Loucy (cell line): ENCODE measurements around the gene CD276.

ENCODE experiments used
- H2AFZ ChIP-seq: fragments of 200-600 bp; sonication (generic); 2 replicates; pipeline ENCODE4 v1.6.0; 2016; ENCODE audit warnings: antibody characterized with exemption, mild to moderate bottlenecking, low read length, moderate library complexity
- H3F3A ChIP-seq: fragments of 200-600 bp; 2 replicates; pipeline ENCODE4 v1.6.0; 2016; ENCODE audit warnings: antibody characterized with exemption, low read depth, mild to moderate bottlenecking
- H3K27me3 ChIP-seq: fragments of 200-600 bp; sonication (generic); 2 replicates; pipeline ENCODE4 v1.6.1; 2014; ENCODE audit warnings: low read length, mild to moderate bottlenecking; ENCODE audit not compliant: insufficient read depth, poor library complexity, severe bottlenecking
- H3K36me3 ChIP-seq: fragments of 200-600 bp; sonication (generic); 2 replicates; pipeline ENCODE4 v1.6.1; 2016; ENCODE audit warnings: low read length; ENCODE audit not compliant: insufficient read depth
- H3K4me1 ChIP-seq: fragments of 200-600 bp; sonication (generic); 2 replicates; pipeline ENCODE4 v1.5.1; 2014; ENCODE audit warnings: low read length, mild to moderate bottlenecking; ENCODE audit not compliant: insufficient read depth, poor library complexity, severe bottlenecking
- H3K4me2 ChIP-seq: fragments of 200-600 bp; sonication (generic); 2 replicates; pipeline ENCODE4 v1.6.0; 2014; ENCODE audit warnings: antibody characterized with exemption, low read length, low read depth, mild to moderate bottlenecking; ENCODE audit not compliant: poor library complexity, severe bottlenecking
- H3K4me3 ChIP-seq: fragments of 200-600 bp; sonication (generic); 2 replicates; pipeline ENCODE4 v1.5.1; 2014; ENCODE audit warnings: low read length, mild to moderate bottlenecking, mixed read lengths; ENCODE audit not compliant: poor library complexity, severe bottlenecking
- H3K79me2 ChIP-seq: fragments of 200-600 bp; sonication (generic); 2 replicates; pipeline ENCODE4 v1.6.1; 2014; ENCODE audit warnings: low read length; ENCODE audit not compliant: insufficient read depth
- H3K9ac ChIP-seq: fragments of 200-600 bp; sonication (generic); 2 replicates; pipeline ENCODE4 v1.6.0; 2014; ENCODE audit warnings: mild to moderate bottlenecking, low read depth, low read length, moderate library complexity; ENCODE audit not compliant: poor library complexity, severe bottlenecking
- H3K9me2 ChIP-seq: fragments of 200-600 bp; sonication (generic); replicated peaks from 2 replicates; pipeline ENCODE4 v1.6.1; 2016; ENCODE audit warnings: low read depth, low read length, mixed read lengths
- H3K9me3 ChIP-seq: fragments of 200-600 bp; sonication (generic); 2 replicates; pipeline ENCODE4 v1.6.1; 2014; ENCODE audit warnings: mild to moderate bottlenecking, antibody characterized with exemption, low read length, low read depth; ENCODE audit not compliant: insufficient read depth
- H4K20me1 ChIP-seq: fragments of 200-600 bp; sonication (generic); 2 replicates; pipeline ENCODE4 v1.6.0; 2014; ENCODE audit warnings: antibody characterized with exemption, low read length, mild to moderate bottlenecking; ENCODE audit not compliant: insufficient read depth, poor library complexity, severe bottlenecking
- EZH2phosphoT487 ChIP-seq: fragments of 200-600 bp; IDR thresholded peaks from 2 replicates; pipeline ENCODE4 v1.6.1; 2018; ENCODE audit warnings: antibody characterized with exemption, mild to moderate bottlenecking, moderate library complexity, borderline replicate concordance
- TF ChIP-seq, protein P1 (sequence below): fragments of 200-600 bp; sonication (generic); conservative IDR thresholded peaks from 2 replicates; pipeline ENCODE4 v1.5.1; 2014; ENCODE audit warnings: mild to moderate bottlenecking, antibody characterized with exemption, low read length

The CD276 gene

DNA sequence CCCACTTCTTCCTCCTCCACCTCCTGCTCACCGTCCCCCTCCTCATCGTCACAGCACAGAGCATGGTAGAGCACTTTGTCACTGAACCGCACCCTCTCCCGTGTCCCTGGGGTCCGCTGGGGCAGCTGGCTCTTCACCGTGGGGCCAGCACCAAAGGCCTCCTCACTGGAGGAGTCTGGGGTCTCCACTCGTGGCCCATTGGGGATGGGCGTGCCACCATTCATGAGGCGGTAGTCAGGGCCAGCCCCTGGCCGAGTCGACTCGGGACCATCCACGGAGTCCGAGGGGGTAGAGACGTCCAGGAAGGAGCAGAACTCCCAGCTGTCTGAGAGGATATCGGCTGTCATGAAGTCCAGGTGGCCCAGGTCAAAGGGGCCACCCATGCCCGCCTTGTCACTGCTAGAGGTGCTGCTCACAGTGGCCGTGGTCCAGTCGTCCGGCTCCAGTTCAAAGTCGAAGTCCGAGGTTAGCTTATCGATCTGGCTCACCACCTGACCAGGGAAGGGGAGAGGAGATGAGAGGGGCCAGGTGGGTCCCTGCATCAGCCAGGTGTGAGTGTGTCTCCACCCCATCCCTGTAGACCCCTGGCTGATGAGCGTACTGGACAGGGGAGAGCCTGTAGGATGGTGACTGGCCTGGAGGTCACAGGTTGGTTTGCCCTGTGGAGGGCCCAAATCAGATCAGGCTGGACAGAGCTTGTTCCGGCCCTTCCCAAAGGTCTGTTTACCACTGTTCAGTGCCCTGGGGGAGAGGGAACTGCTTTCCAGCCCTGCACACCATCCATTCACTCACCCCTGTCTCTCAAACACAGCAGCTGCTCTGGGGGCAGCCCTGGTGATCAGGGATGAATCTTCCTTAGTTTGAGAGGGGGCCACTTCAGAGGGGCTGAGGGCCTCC, 56.2 kb downstream of the CD276 start:
- no peak overlapping the region for H3K4me2 ChIP-seq
- no peaks in the 10 kb centered on the region for H4K20me1 ChIP-seq
- no peak overlapping the region for H3K9ac ChIP-seq
- H3F3A ChIP-seq, result no peaks in the 10 kb centered on the region
- no peaks in the 10 kb centered on the region for H3K4me1 ChIP-seq
- H3K4me3 ChIP-seq, result no peak overlapping the region
- no peaks in the 10 kb centered on the region for H3K27me3 ChIP-seq
- H2AFZ ChIP-seq, result no peak overlapping the region
- no peaks in the 10 kb centered on the region for H3K36me3 ChIP-seq
- no peaks in the 10 kb centered on the region for H3K79me2 ChIP-seq
- H3K9me3 ChIP-seq, result no peaks in the 10 kb centered on the region
- H3K9me2 ChIP-seq, result no peaks in the 10 kb centered on the region
- no peak for TF ChIP-seq EZH2phosphoT487
- TF ChIP-seq, protein P1, sequence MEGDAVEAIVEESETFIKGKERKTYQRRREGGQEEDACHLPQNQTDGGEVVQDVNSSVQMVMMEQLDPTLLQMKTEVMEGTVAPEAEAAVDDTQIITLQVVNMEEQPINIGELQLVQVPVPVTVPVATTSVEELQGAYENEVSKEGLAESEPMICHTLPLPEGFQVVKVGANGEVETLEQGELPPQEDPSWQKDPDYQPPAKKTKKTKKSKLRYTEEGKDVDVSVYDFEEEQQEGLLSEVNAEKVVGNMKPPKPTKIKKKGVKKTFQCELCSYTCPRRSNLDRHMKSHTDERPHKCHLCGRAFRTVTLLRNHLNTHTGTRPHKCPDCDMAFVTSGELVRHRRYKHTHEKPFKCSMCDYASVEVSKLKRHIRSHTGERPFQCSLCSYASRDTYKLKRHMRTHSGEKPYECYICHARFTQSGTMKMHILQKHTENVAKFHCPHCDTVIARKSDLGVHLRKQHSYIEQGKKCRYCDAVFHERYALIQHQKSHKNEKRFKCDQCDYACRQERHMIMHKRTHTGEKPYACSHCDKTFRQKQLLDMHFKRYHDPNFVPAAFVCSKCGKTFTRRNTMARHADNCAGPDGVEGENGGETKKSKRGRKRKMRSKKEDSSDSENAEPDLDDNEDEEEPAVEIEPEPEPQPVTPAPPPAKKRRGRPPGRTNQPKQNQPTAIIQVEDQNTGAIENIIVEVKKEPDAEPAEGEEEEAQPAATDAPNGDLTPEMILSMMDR, result no peak

DNA sequence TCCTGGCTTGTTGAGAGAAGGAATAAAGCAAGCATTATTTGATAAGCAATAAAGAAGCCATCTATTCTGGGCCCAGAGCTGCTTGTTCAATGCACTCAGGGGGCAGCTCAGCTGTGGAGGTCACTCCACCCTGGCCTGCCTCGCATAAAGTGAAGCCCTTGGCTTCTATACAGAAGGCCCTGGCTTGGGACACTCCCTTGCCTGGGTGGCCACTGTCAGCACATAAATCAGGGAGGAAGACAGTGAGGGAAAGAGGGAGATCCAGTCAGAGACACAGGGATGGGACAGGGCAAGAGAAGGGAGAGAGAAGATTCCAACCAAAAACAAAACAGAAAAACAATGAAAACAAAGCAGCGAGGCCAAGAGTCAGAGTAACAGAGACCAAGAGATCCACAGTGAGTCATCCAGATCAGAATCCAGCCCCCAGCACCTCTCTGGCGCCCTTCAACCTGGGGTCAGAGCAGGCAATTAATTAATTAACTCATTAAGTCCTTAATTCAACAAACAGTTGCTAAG, 57.2 kb downstream of the CD276 start:
- Histone ChIP-seq H3K79me2 (no peaks in the 10 kb centered on the region), H3K9me3 (no peaks in the 10 kb centered on the region), H3K27me3 (no peaks in the 10 kb centered on the region), H3K4me3 (no peak overlapping the region), H3K4me1 (no peaks in the 10 kb centered on the region), H3K9ac (no peak overlapping the region), H3K4me2 (no peak overlapping the region), H2AFZ (no peak overlapping the region), H3F3A (no peaks in the 10 kb centered on the region), H3K9me2 (no peaks in the 10 kb centered on the region), H3K36me3 (no peaks in the 10 kb centered on the region), H4K20me1 (no peaks in the 10 kb centered on the region)
- TF ChIP-seq, protein P1, result no peak
- TF ChIP-seq EZH2phosphoT487, result no peak

DNA sequence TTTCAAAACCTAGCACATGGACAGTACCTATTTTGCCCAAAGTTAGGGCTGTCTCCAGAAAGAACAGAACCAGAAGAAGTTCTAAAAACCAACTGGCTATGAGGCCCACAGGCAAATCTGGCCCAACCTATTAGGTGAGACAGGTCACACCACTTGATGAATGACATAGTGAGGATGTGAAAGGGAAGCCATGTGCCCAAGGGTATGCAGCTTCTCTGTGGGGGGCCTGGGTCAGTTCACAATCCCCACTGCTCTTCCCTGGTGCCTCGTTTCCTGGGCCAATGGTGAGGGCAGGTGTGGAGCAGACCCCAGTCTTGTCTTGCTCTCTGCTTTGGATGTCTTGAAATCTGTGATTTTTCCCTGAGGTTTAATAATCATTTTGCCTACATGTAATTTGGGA, 60.1 kb downstream of the CD276 start:
- no peak overlapping the region for H2AFZ ChIP-seq
- no peak overlapping the region for H3K4me3 ChIP-seq
- H3K27me3 ChIP-seq, result no peaks in the 10 kb centered on the region
- H3K36me3 ChIP-seq, result no peaks in the 10 kb centered on the region
- TF ChIP-seq, protein P1, result no peak
- no peak for TF ChIP-seq EZH2phosphoT487
- H3K4me1 ChIP-seq, result no peaks in the 10 kb centered on the region
- no peak overlapping the region for H3K4me2 ChIP-seq
- no peaks in the 10 kb centered on the region for H3F3A ChIP-seq
- H3K9me3 ChIP-seq, result no peaks in the 10 kb centered on the region
- no peaks in the 10 kb centered on the region for H3K79me2 ChIP-seq
- no peak overlapping the region for H3K9ac ChIP-seq
- no peaks in the 10 kb centered on the region for H4K20me1 ChIP-seq
- no peaks in the 10 kb centered on the region for H3K9me2 ChIP-seq
